ENCODE results near the gene DCD.

- TF ChIP-seq POLR2AphosphoS5 (IDR thresholded peaks at IDR 0.05; ENCODE audit: borderline replicate concordance, low read depth, low read length) (no peak), EZH2 (IDR thresholded peaks at IDR 0.05) (no peak)
Measured at GRCh38 chr12:54680374-54680773, 32.2 kb upstream of the DCD start.
